SK-N-MC (cell line): ENCODE measurements around the gene POMC.
"Not testable (repeated sequence)": the region's sequence is repeated elsewhere in the genome, so short reads cannot be mapped to it uniquely, and the experiment has no call there.

ENCODE experiments used
- DNase-seq: peaks from one replicate; pipeline ENCODE4 v3.0.0-alpha.2; 2011; ENCODE audit warnings: low read depth, low spot score
- H3K27ac ChIP-seq: fragments of 200-600 bp; sonication (generic); 2 replicates; pipeline ENCODE4 v1.5.1; 2016; ENCODE audit warnings: mixed run types
- H3K36me3 ChIP-seq: fragments of 200-600 bp; sonication (generic); 2 replicates; pipeline ENCODE4 v1.6.1; 2017; ENCODE audit warnings: antibody characterized with exemption, low read length, mixed read lengths; ENCODE audit not compliant: insufficient read depth
- H3K4me3 ChIP-seq: fragments of 200-600 bp; sonication (generic); 2 replicates; pipeline ENCODE4 v1.5.1; 2016
- H3K9ac ChIP-seq: fragments of 200-600 bp; sonication (generic); 2 replicates; pipeline ENCODE4 v1.8.0; 2017; ENCODE audit warnings: mixed run types, mixed read lengths; ENCODE audit not compliant: insufficient read length
- H3K9me3 ChIP-seq: fragments of 200-600 bp; sonication (generic); 2 replicates; pipeline ENCODE4 v1.6.1; 2017; ENCODE audit warnings: low read depth, mild to moderate bottlenecking, antibody characterized with exemption, low read length, moderate library complexity, mixed read lengths
- EZH2 ChIP-seq: fragments of 200-600 bp; sonication (generic); IDR thresholded peaks from one replicate; pipeline ENCODE4 v1.6.1; 2017; ENCODE audit warnings: antibody characterized with exemption
- FOXP2 ChIP-seq: optimal IDR thresholded peaks from 2 replicates; pipeline ENCODE3; 2011; ENCODE audit warnings: mild to moderate bottlenecking, moderate library complexity; ENCODE audit not compliant: insufficient read depth; ENCODE audit errors: extremely low read length, control extremely low read depth
- POLR2AphosphoS5 ChIP-seq: IDR thresholded peaks from 2 replicates; pipeline ENCODE4 v1.6.1; 2012; ENCODE audit warnings: mild to moderate bottlenecking, low read depth, low read length, borderline replicate concordance

The POMC gene

GRCh38 chr2:25158096-25158852, 10.1 kb downstream of the POMC start:
- Histone ChIP-seq H3K9ac (no peak overlapping the region), H3K4me3 (no peak overlapping the region), H3K27ac (no peak overlapping the region), H3K36me3 (no peaks in the 10 kb centered on the region), H3K9me3 (no peaks in the 10 kb centered on the region)
- DNase-seq, result no peak
- no peak for TF ChIP-seq POLR2AphosphoS5
- TF ChIP-seq EZH2, result no peak
- no peak for TF ChIP-seq FOXP2

GRCh38 chr2:25155401-25155800, 13.0 kb downstream of the POMC start:
- Histone ChIP-seq H3K27ac (no peak overlapping the region), H3K36me3 (no peaks in the 10 kb centered on the region), H3K9ac (no peak overlapping the region), H3K4me3 (no peak overlapping the region), H3K9me3 (no peaks in the 10 kb centered on the region)
- TF ChIP-seq EZH2 (no peak), FOXP2 (no peak), POLR2AphosphoS5 (no peak)
- no peak for DNase-seq

GRCh38 chr2:25151718-25152117, 16.7 kb downstream of the POMC start:
- Histone ChIP-seq H3K9me3 (no peaks in the 10 kb centered on the region), H3K36me3 (no peaks in the 10 kb centered on the region), H3K4me3 (no peak overlapping the region), H3K9ac (no peak overlapping the region), H3K27ac (no peak overlapping the region)
- TF ChIP-seq POLR2AphosphoS5 (no peak), FOXP2 (no peak), EZH2 (no peak)
- no peak for DNase-seq

GRCh38 chr2:25150993-25151392, 17.4 kb downstream of the POMC start:
- H3K36me3 ChIP-seq, H3K27ac ChIP-seq, DNase-seq, H3K9ac ChIP-seq, H3K4me3 ChIP-seq, H3K9me3 ChIP-seq: not testable (repeated sequence)

GRCh38 chr2:25149646-25150045, 18.7 kb downstream of the POMC start:
- no peak overlapping the region for H3K27ac ChIP-seq
- no peaks in the 10 kb centered on the region for H3K9me3 ChIP-seq
- H3K9ac ChIP-seq, result no peak overlapping the region
- DNase-seq, result no peak
- TF ChIP-seq FOXP2 (no peak), EZH2 (no peak), POLR2AphosphoS5 (no peak)
- no peak overlapping the region for H3K4me3 ChIP-seq
- no peaks in the 10 kb centered on the region for H3K36me3 ChIP-seq

GRCh38 chr2:25146896-25147295, 21.5 kb downstream of the POMC start:
- H3K36me3 ChIP-seq, result no peaks in the 10 kb centered on the region
- DNase-seq, result no peak
- no peaks in the 10 kb centered on the region for H3K9me3 ChIP-seq
- TF ChIP-seq EZH2, result no peak
- no peak for TF ChIP-seq FOXP2
- TF ChIP-seq POLR2AphosphoS5, result no peak
- H3K27ac ChIP-seq, result no peak overlapping the region
- H3K9ac ChIP-seq, result no peak overlapping the region
- H3K4me3 ChIP-seq, result no peak overlapping the region

GRCh38 chr2:25145803-25146202, 22.6 kb downstream of the POMC start:
- H3K27ac ChIP-seq, result no peak overlapping the region
- no peaks in the 10 kb centered on the region for H3K36me3 ChIP-seq
- TF ChIP-seq POLR2AphosphoS5, result no peak
- no peak overlapping the region for H3K9ac ChIP-seq
- H3K9me3 ChIP-seq, result no peaks in the 10 kb centered on the region
- no peak overlapping the region for H3K4me3 ChIP-seq
- no peak for DNase-seq

GRCh38 chr2:25141120-25141519, 27.3 kb downstream of the POMC start:
- TF ChIP-seq POLR2AphosphoS5 (no peak), EZH2 (no peak), FOXP2 (no peak)
- no peak for DNase-seq
- H3K9me3 ChIP-seq, result no peaks in the 10 kb centered on the region
- H3K36me3 ChIP-seq, result no peaks in the 10 kb centered on the region
- no peak overlapping the region for H3K27ac ChIP-seq
- no peak overlapping the region for H3K4me3 ChIP-seq
- H3K9ac ChIP-seq, result no peak overlapping the region

GRCh38 chr2:25140535-25140934, 27.8 kb downstream of the POMC start:
- not testable (repeated sequence) for H3K9ac ChIP-seq, H3K9me3 ChIP-seq, DNase-seq, H3K4me3 ChIP-seq, H3K27ac ChIP-seq, H3K36me3 ChIP-seq
